H1 (cell line): ENCODE results near the gene HOXA13. TPM values are rescaled to one million over a fixed set of nuclear protein-coding genes. Genes with fewer than 3 reads are reported as not detected.

ENCODE experiments used
- CTCF ChIA-PET: fragments of 300-600 bp; sonication (Branson Sonifier 250); formaldehyde crosslinking; loops from one replicate; lab custom pipeline; 2021; ENCODE audit not compliant: partially characterized antibody; lab: Charles Lee
- POLR2A ChIA-PET: fragments of 300-600 bp; sonication (Branson Sonifier 250); formaldehyde crosslinking; loops from one replicate; lab custom pipeline; 2021; ENCODE audit warnings: inconsistent platforms; ENCODE audit not compliant: partially characterized antibody; lab: Charles Lee
- DNase-seq, 2 experiments: peaks; one replicate each; pipeline versions ENCODE4 v3.0.0 to v3.0.0-alpha.2; 2010 to 2022; ENCODE audit warnings: low spot score in 2 of 2, low read depth in 1 of 2, mixed read lengths in 1 of 2
- FAIRE-seq: peaks from 2 replicates; lab custom pipeline; 2011; peaks lifted over from hg19 to GRCh38; lab: Jason Lieb, UNC
- H2AFZ ChIP-seq: 2 replicates; pipeline ENCODE4 v1.8.1; 2012; ENCODE audit warnings: low read length, inconsistent platforms
- H2AK5ac ChIP-seq: 2 replicates; pipeline ENCODE4 v1.6.1; 2013; ENCODE audit warnings: low read depth, low read length
- H2BK120ac ChIP-seq: replicated peaks from 2 replicates; pipeline ENCODE3; 2013; ENCODE audit warnings: low read depth, low read length, inconsistent platforms
- H2BK12ac ChIP-seq: 2 replicates; pipeline ENCODE4 v1.6.1; 2013; ENCODE audit warnings: low read depth, low read length
- H2BK15ac ChIP-seq: 2 replicates; pipeline ENCODE4 v1.6.1; 2013; ENCODE audit warnings: low read length
- H2BK20ac ChIP-seq: 2 replicates; pipeline ENCODE4 v1.6.1; 2013; ENCODE audit warnings: low read length
- H2BK5ac ChIP-seq: 2 replicates; pipeline ENCODE4 v1.6.1; 2013; ENCODE audit warnings: low read depth, low read length
- H3K14ac ChIP-seq: 2 replicates; pipeline ENCODE4 v1.6.1; 2013; ENCODE audit warnings: inconsistent platforms; ENCODE audit not compliant: insufficient read length
- H3K18ac ChIP-seq: 2 replicates; pipeline ENCODE4 v1.6.1; 2013; ENCODE audit warnings: low read length; ENCODE audit errors: extremely low read depth
- H3K23ac ChIP-seq: 2 replicates; pipeline ENCODE4 v1.6.1; 2013; ENCODE audit warnings: inconsistent platforms; ENCODE audit not compliant: insufficient read length
- H3K23me2 ChIP-seq: 2 replicates; pipeline ENCODE4 v1.6.1; 2013; ENCODE audit warnings: low read depth, low read length
- H3K27ac ChIP-seq: 2 replicates; pipeline ENCODE4 v1.6.1; 2011; ENCODE audit warnings: low read depth, low read length, inconsistent platforms
- H3K27me3 ChIP-seq, 4 experiments: replicated peaks in 1 of 4; 1 replicate in 1 of 4; 2 replicates in 3 of 4; pipeline versions ENCODE4 v1.6.1 to v1.8.1; 2011 to 2013; ENCODE audit warnings: low read length in 3 of 4, mild to moderate bottlenecking in 3 of 4, inconsistent platforms in 2 of 4, mixed read lengths in 2 of 4, moderate library complexity in 1 of 4; ENCODE audit not compliant: control insufficient read depth in 3 of 4, insufficient read depth in 3 of 4; ENCODE audit errors: extremely low read depth in 1 of 4
- H3K36me3 ChIP-seq, 4 experiments: 2 replicates each; pipeline versions ENCODE4 v1.6.1 to v1.8.1; 2011 to 2013; ENCODE audit warnings: mild to moderate bottlenecking in 4 of 4, low read length in 3 of 4, moderate library complexity in 2 of 4, control low read depth in 1 of 4, inconsistent platforms in 1 of 4; ENCODE audit not compliant: insufficient read depth in 4 of 4, control insufficient read depth in 2 of 4
- H3K4ac ChIP-seq: replicated peaks from 2 replicates; pipeline ENCODE3; 2013; ENCODE audit warnings: low read length, low read depth, mixed read lengths, inconsistent platforms; ENCODE audit not compliant: insufficient read length
- H3K4me1 ChIP-seq, 4 experiments: replicated peaks in 1 of 4; 1 replicate in 1 of 4; 2 replicates in 3 of 4; pipeline versions ENCODE4 v1.6.1 to v1.8.1; 2011 to 2013; ENCODE audit warnings: low read length in 3 of 4, inconsistent platforms in 2 of 4, mixed read lengths in 1 of 4; ENCODE audit not compliant: insufficient read depth in 4 of 4, control insufficient read depth in 3 of 4
- H3K4me2 ChIP-seq, 2 experiments: 2 replicates each; pipeline versions ENCODE4 v1.6.1 to v1.8.1; 2011 to 2013; ENCODE audit warnings: low read depth in 2 of 2, low read length in 2 of 2, control low read depth in 1 of 2, inconsistent platforms in 1 of 2, mild to moderate bottlenecking in 1 of 2; ENCODE audit not compliant: insufficient read depth in 1 of 2
- H3K4me3 ChIP-seq, 4 experiments: fragments of 200-600, 300-600 bp in 1 of 4; sonication (generic), shearing (Covaris generic), sonication (Bioruptor Twin) in 1 of 4; 2 replicates each; pipeline versions ENCODE4 v1.5.1 to v1.8.1; 2011 to 2016; ENCODE audit warnings: low read length in 4 of 4, low read depth in 3 of 4, control low read depth in 2 of 4, inconsistent platforms in 2 of 4, mild to moderate bottlenecking in 2 of 4, mixed read lengths in 1 of 4, moderate library complexity in 1 of 4; ENCODE audit not compliant: insufficient read depth in 2 of 4; ENCODE audit errors: extremely low read depth in 1 of 4
- H3K56ac ChIP-seq: replicated peaks from 2 replicates; pipeline ENCODE3; 2013; ENCODE audit warnings: low read depth, mild to moderate bottlenecking, mixed read lengths, low read length, inconsistent platforms; ENCODE audit not compliant: insufficient read length
- H3K79me1 ChIP-seq: 2 replicates; pipeline ENCODE4 v1.6.1; 2013; ENCODE audit warnings: low read depth, low read length, control low read depth
- H3K79me2 ChIP-seq, 2 experiments: 2 replicates each; pipeline versions ENCODE4 v1.6.1 to v1.8.1; 2012 to 2013; ENCODE audit warnings: low read length in 2 of 2, mild to moderate bottlenecking in 2 of 2, inconsistent platforms in 1 of 2; ENCODE audit not compliant: insufficient read depth in 2 of 2, control insufficient read depth in 1 of 2
- H3K9ac ChIP-seq, 4 experiments: replicated peaks in 1 of 4; 1 replicate in 1 of 4; 2 replicates in 3 of 4; pipeline versions ENCODE4 v1.6.1 to v1.8.1; 2011 to 2013; ENCODE audit warnings: low read depth in 3 of 4, low read length in 3 of 4, control low read depth in 2 of 4, mild to moderate bottlenecking in 2 of 4, moderate library complexity in 2 of 4, inconsistent platforms in 1 of 4; ENCODE audit errors: extremely low read depth in 1 of 4
- H3K9me3 ChIP-seq, 2 experiments: 2 replicates each; pipeline versions ENCODE4 v1.6.1 to v1.8.1; 2012 to 2013; ENCODE audit warnings: mild to moderate bottlenecking in 2 of 2, moderate library complexity in 2 of 2, control low read depth in 1 of 2, inconsistent platforms in 1 of 2, low read depth in 1 of 2, low read length in 1 of 2, mixed read lengths in 1 of 2; ENCODE audit not compliant: insufficient read depth in 2 of 2
- H4K20me1 ChIP-seq, 2 experiments: replicated peaks in 1 of 2; 2 replicates each; pipeline versions ENCODE3 to v1.8.1; 2011 to 2013; ENCODE audit warnings: inconsistent platforms in 2 of 2, low read length in 2 of 2, mild to moderate bottlenecking in 1 of 2; ENCODE audit not compliant: insufficient read depth in 2 of 2, control insufficient read depth in 1 of 2
- H4K5ac ChIP-seq: 2 replicates; pipeline ENCODE4 v1.6.1; 2013; ENCODE audit warnings: low read length, low read depth, mixed read lengths, inconsistent platforms; ENCODE audit not compliant: insufficient read length
- H4K8ac ChIP-seq: 2 replicates; pipeline ENCODE4 v1.8.0; 2013; ENCODE audit warnings: mild to moderate bottlenecking, moderate library complexity, low read length, inconsistent platforms; ENCODE audit not compliant: insufficient read depth; ENCODE audit errors: extremely low read depth
- H4K91ac ChIP-seq: replicated peaks from 2 replicates; pipeline ENCODE3; 2013; ENCODE audit warnings: low read length, mixed read lengths, inconsistent platforms; ENCODE audit not compliant: insufficient read length
- CBX8 ChIP-seq: fragments of 300-800, 300-1000 bp; sonication (generic); IDR thresholded peaks from 2 replicates; pipeline ENCODE4 v1.7.1; 2016; ENCODE audit warnings: low read depth, low read length, borderline replicate concordance
- CEBPB ChIP-seq: IDR thresholded peaks from 2 replicates; pipeline ENCODE4 v1.6.1; 2012; ENCODE audit warnings: low read depth, low read length
- WGBS, 2 experiments: shearing (Covaris generic) in 1 of 2; methylation state at CpG; one replicate each; pipeline versions ENCODE4 v1.1.6 to v1.1.7; 2013 to 2015; ENCODE audit warnings: low lambda C conversion rate in 2 of 2, mixed read lengths in 2 of 2, inconsistent platforms in 1 of 2, low coverage in 1 of 2, missing lambda C conversion rate in 1 of 2; ENCODE audit not compliant: insufficient replicate concordance in 2 of 2, insufficient coverage in 1 of 2, insufficient read length in 1 of 2; ENCODE audit errors: extremely low coverage in 1 of 2, missing lambda C conversion rate in 1 of 2; 5-methylcytosine and 5-hydroxymethylcytosine counted together
- polyA plus RNA-seq, 7 experiments: library from polyadenylated mRNA; depleted of rRNA in 3 of 7; stranded (reverse) in 5 of 7; unstranded in 2 of 7; fragments of >200 nt in 5 of 7; fragments of 200-250 nt in 2 of 7; gene quantifications; 1 replicate in 5 of 7; 2 replicates in 1 of 7; 4 replicates in 1 of 7; pipeline versions ENCODE4 v1.2.1 to v1.2.3, GENCODE V29; 2011 to 2013; ENCODE audit warnings: missing spikeins in 2 of 7, mixed read lengths in 2 of 7
- total RNA-seq: library from RNA; stranded (reverse); fragmentation: NEBNext Ultra II Directional; extraction: Animal tissue kit (Norgen Biotek cat#: 25700); gene quantifications from 2 replicates; pipeline ENCODE4 v1.2.1, GENCODE V29; 2021

HOXA13 gene
- total and polyA plus RNA-seq, 2 of the 8 experiments (the other 6 are each of a cell fraction or from before 2014, with no cell fraction given): not detected

DNA sequence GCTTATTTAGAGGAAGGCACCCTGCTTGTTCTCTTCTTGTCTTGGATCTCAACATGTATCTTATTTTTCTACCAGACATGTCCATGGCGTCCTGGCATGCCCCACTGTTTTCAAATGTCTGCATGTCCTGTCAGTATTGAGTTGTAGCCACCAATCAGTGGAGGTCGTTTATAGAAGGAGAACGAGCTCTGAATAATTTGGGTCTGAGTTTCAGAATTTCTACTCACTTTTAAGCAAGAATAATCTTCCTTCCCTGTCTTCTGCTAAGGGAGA is 2.9 kb upstream of the HOXA13 start:
- Histone ChIP-seq H3K4me1 (peaks cover 0 to 8% (median 4%) of the 10 kb centered on the region in 4 experiments; a peak in 6 of 7 replicates), H3K79me1 (no peaks in the 10 kb centered on the region; the same call in 1 of the 2 replicates), H2BK20ac (no peak overlapping the region), H3K4ac (no peak overlapping the region), H3K4me2 (no peak overlapping the region), H3K18ac (no peak overlapping the region), H3K23ac (no peak overlapping the region), H4K5ac (no peak overlapping the region), H2BK5ac (no peak overlapping the region), H3K56ac (no peak overlapping the region), H2BK120ac (no peak overlapping the region), H3K27me3 (peaks cover 97 to 100% (median 100%) of the 10 kb centered on the region in 4 experiments), H2AK5ac (no peak overlapping the region), H3K4me3 (no peak overlapping the region), H4K8ac (no peak overlapping the region), H3K9me3 (no peaks in the 10 kb centered on the region; a peak in 1 of 4 replicates), H3K36me3 (peaks cover 0 to 17% (median 0%) of the 10 kb centered on the region in 4 experiments; a peak in 1 of 8 replicates), H3K9ac (no peak overlapping the region), H2BK15ac (no peak overlapping the region), H2AFZ (no peak overlapping the region), H4K20me1 (peaks cover 38 to 51% of the 10 kb centered on the region in 2 experiments), H3K79me2 (no peaks in the 10 kb centered on the region), H3K27ac (no peak overlapping the region), H3K14ac (no peak overlapping the region), H2BK12ac (no peak overlapping the region), H3K23me2 (no peaks in the 10 kb centered on the region; the same call in 1 of the 2 replicates), H4K91ac (no peak overlapping the region)
- FAIRE-seq: no peak
- 31% methylated on average over 3 of the region's 3 CpGs; no CpG with 5 or more reads in 1 of the 2 experiments for WGBS, 2 experiments
- TF ChIP-seq CBX8: peak; percentile 58; the same call in 1 of the 2 replicates
- TF ChIP-seq CEBPB: no peak
- no peak for DNase-seq
- CTCF ChIA-PET: interaction anchor here (0.6 to 2.1 kb wide), 9 partner anchors 8 to 307 kb away, joined by 3 to 5 read pairs (median 4); partner anchors contain the start of gene HOXA11
- POLR2A ChIA-PET: no interaction called here
